Activated CD8-positive, alpha-beta T cell treated with anti-CD3 and anti-CD28 coated beads, Interleukin-2, amount 10 ng/mL, durations not matched to agents 7 days and 5 days (primary cell): ENCODE results near the gene ACTR3C. TPM values are rescaled to one million over a fixed set of nuclear protein-coding genes. Genes with fewer than 3 reads are reported as not detected.
"Not testable (repeated sequence)": the region's sequence is repeated elsewhere in the genome, so short reads cannot be mapped to it uniquely, and the experiment has no call there.

ENCODE experiments used
- ATAC-seq: fragments of 150-1000 bp; cut with Tn5 transposase; one replicate; pipeline ENCODE4 v1.10.0; 2021; ENCODE audit warnings: moderate library complexity
- CTCF ChIA-PET: fragments of 350-600 bp; sonication (Branson Sonifier 250); formaldehyde crosslinking; loops from one replicate; lab custom pipeline; 2021; ENCODE audit warnings: antibody characterized with exemption; lab: Charles Lee
- POLR2A ChIA-PET: fragments of 350-600 bp; sonication (Branson Sonifier 250); formaldehyde crosslinking; loops from one replicate; lab custom pipeline; 2021; ENCODE audit warnings: antibody characterized with exemption; lab: Charles Lee
- DNase-seq: peaks from one replicate; pipeline ENCODE4 v3.0.0-alpha.2; 2020
- H3K27ac Mint-ChIP-seq: one replicate; pipeline ENCODE4 v1.8.0; 2021; ENCODE audit warnings: mild to moderate bottlenecking, mixed read lengths
- H3K27me3 Mint-ChIP-seq: one replicate; pipeline ENCODE4 v1.8.0; 2021; ENCODE audit warnings: low read depth, mixed read lengths
- H3K36me3 Mint-ChIP-seq: one replicate; pipeline ENCODE4 v1.8.0; 2021; ENCODE audit warnings: low read depth, mixed read lengths
- H3K4me1 Mint-ChIP-seq: one replicate; pipeline ENCODE4 v1.8.0; 2021; ENCODE audit warnings: low read depth, mixed read lengths
- H3K4me3 Mint-ChIP-seq: one replicate; pipeline ENCODE4 v1.8.0; 2021; ENCODE audit warnings: mild to moderate bottlenecking, mixed read lengths
- H3K9me3 Mint-ChIP-seq: one replicate; pipeline ENCODE4 v1.8.0; 2022; ENCODE audit warnings: mixed read lengths; ENCODE audit not compliant: insufficient read depth
- total RNA-seq, 2 experiments: library from RNA; stranded (reverse); gene quantifications; one replicate each; pipeline ENCODE4 v1.2.3, GENCODE V29; 2021

The ACTR3C gene
- total RNA-seq, 2 experiments from 2014 or later = 4.6 TPM

DNA sequence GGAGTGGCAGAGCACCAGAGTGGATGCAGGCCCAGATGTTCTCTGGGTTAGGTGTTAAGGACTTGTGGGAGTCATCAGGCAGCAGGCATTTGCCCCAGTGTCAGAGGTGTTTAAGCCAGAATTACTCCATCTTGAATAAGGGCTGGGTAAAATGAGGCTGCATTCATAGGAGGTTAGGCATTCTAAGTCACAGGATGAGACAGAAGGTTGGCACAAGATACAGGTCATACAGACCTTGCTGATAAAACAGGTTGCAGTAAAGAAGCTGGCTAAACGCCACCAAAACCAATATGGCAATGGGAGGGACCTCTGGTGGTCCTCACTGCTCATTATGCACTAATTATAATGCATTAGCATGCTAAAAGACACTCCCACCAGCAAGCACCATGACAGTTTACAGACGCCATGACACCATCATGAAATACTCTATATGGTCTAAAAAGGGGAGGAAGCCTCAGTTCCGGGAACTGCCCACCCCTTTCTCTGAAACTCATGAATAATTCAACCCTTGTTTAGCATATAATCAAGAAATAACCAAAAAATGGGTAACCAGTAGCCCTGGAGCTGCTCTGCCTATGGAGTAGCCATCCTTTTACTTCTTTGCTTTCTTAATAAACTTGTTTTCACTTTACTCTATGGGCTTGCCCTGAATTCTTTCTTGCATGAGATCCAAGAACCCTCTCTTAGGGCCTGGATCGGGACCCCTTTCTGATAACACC, 1.1 kb downstream of the ACTR3C start:
- CTCF ChIA-PET = no interaction called here
- DNase-seq (peak; percentile 91), ATAC-seq (peak; percentile 64)
- H3K36me3 Mint-ChIP-seq = peaks cover 40% of the 10 kb centered on the region
- POLR2A ChIA-PET = no interaction called here
- H3K27me3 Mint-ChIP-seq = no peaks in the 10 kb centered on the region
- H3K4me1 Mint-ChIP-seq = peaks cover 30% of the 10 kb centered on the region
- peak overlapping the region; percentile 95 for H3K27ac Mint-ChIP-seq
- peak overlapping the region; percentile 91 for H3K4me3 Mint-ChIP-seq
- H3K9me3 Mint-ChIP-seq = no peaks in the 10 kb centered on the region

DNA sequence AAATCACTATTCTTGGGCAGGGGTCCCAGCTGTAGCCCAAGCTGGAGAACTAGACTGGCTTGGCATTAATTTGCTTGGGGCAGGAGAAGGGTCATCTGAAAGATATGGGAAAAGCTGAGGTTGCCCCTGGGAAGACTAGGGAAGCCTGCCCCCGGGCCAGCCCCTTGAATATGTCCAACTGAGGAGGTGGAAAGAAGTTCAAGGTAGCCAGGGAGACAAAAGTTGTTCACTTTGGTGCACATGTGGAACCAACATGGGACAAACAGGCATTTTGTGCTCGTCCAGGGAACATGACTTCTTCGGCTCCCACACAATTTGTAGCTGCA, 1.6 kb downstream of the ACTR3C start:
- ChIA-PET POLR2A (no interaction called here), CTCF (no interaction called here)
- no peaks in the 10 kb centered on the region for H3K9me3 Mint-ChIP-seq
- H3K4me1 Mint-ChIP-seq = peaks cover 30% of the 10 kb centered on the region
- peaks cover 35% of the 10 kb centered on the region for H3K36me3 Mint-ChIP-seq
- peak overlapping the region; percentile 95 for H3K27ac Mint-ChIP-seq
- H3K27me3 Mint-ChIP-seq = no peaks in the 10 kb centered on the region
- ATAC-seq (no peak), DNase-seq (no peak)
- H3K4me3 Mint-ChIP-seq = peak overlapping the region; percentile 91

DNA sequence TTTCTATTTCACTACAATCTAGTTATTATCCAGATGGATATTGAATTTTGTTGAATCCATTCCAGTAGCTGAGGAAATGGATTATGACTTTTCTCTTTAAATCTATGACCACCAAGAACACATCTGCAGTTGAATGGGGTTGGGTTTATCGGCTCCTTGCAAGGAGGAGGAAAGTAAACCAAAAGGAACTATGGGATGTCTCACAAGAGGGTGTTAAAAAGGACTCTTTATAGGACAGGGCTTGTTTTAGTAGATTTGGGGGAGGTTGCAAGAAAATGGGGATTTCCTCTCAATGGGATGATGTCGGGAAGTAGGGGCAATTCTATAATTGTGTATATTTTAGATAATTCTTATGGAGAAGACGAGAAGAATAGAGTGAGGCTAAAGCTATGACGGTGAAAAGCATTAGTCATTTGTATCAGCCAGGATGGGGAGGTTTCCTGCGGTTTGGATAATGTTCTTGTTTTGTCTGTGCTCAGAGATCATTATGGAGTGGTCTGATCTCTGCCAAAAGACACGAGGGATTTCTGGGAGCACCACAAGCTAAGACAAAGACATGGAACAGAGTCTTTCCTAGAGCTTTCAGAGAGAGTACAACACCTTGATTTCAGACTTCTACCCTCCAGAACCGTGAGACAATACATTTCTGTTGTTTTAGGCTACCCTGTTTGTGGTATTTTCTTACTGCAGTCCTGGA, 5.4 kb downstream of the ACTR3C start:
- Mint-ChIP-seq H3K27ac (no peak overlapping the region), H3K4me3 (no peak overlapping the region), H3K4me1 (peaks cover 15% of the 10 kb centered on the region), H3K9me3 (no peaks in the 10 kb centered on the region), H3K36me3 (peaks cover 12% of the 10 kb centered on the region), H3K27me3 (no peaks in the 10 kb centered on the region)
- ChIA-PET POLR2A (no interaction called here), CTCF (no interaction called here)
- DNase-seq (no peak), ATAC-seq (no peak)

DNA sequence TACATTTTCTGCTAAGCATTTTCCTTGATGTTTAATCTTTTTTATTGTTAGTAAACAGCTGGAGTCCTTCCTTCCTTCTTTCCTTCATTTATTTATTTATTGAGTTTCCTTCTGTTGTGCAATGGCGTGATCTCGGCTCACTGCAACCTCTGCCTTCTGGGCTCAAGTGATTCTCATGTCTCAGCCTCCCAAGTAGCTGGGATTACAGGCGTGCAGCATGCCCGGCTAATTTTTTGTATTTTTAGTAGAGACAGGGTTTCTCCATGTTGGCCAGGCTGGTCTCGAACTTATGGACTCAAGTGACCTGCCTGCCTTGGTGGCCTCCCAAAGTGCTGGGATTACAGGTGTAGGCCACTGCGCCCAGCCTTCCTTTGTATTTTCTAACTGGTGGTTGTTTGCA, 6.4 kb downstream of the ACTR3C start:
- CTCF ChIA-PET, H3K36me3 Mint-ChIP-seq, ATAC-seq, H3K27me3 Mint-ChIP-seq, H3K27ac Mint-ChIP-seq, H3K4me3 Mint-ChIP-seq, DNase-seq, H3K9me3 Mint-ChIP-seq, H3K4me1 Mint-ChIP-seq: not testable (repeated sequence)
- POLR2A ChIA-PET = interaction anchor here (0.5 kb wide), 1 partner anchor 14 kb away, joined by 4 read pairs; no protein-coding TSS in a partner anchor

DNA sequence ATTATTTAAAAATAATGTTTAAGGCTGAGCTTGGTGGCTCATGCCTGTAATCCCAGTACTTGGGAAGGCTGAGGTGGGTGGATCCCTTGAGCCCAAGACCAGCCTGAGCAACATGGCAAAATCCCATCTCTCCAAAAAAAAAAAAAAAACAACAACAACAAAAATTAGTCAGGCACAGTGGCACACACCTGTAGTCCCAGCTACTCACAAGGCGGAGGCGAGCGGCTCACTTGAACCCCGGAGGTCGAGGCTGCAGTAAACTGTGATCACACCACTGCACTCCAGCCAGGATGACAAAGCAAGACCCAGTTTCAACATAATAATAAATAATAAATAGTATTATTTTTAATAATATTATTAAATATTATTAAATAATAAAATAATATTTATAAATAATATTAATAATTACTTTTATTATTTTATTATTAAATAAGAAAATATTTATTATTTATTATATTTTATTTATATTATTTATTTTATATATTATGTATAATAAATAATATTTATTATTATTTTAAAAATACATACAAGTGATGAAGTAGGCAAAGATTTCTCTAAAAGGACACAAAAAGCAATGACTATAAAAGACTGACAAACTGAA, 8.6 kb downstream of the ACTR3C start:
- H3K4me1 Mint-ChIP-seq = no peaks in the 10 kb centered on the region

DNA sequence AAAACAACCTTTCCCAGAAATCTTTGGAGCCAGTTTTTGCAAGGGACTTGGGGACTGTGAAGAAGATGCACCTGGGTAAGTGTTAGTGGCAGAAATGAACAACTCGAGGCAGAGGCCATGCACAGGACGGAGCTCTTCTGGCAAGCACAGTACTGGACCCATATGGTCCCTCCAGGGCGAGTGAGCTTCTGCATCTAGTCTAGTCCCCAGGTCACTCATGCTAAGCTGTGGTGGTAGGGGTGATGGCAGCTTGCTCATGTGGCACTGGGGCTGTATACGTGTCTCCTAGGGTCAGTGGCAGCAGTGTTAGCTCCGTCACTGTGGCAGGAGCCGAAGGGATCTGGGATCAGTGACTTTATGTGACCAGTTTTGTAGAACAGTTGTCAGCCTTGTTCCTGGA, 9.5 kb downstream of the ACTR3C start:
- ATAC-seq (peak; percentile 53), DNase-seq (no peak)
- no peak overlapping the region for H3K4me3 Mint-ChIP-seq
- no peaks in the 10 kb centered on the region for H3K4me1 Mint-ChIP-seq
- POLR2A ChIA-PET = no interaction called here
- H3K9me3 Mint-ChIP-seq = no peaks in the 10 kb centered on the region
- CTCF ChIA-PET = interaction anchor here (0.6 to 1.2 kb wide), 2 partner anchors 42 to 465 kb away, joined by 3 to 6 read pairs; no protein-coding TSS in a partner anchor
- no peaks in the 10 kb centered on the region for H3K36me3 Mint-ChIP-seq
- H3K27ac Mint-ChIP-seq = no peak overlapping the region
- no peaks in the 10 kb centered on the region for H3K27me3 Mint-ChIP-seq

More for the DNA sequence above, 8.6 kb downstream of the ACTR3C start:
- no peaks in the 10 kb centered on the region for H3K27me3 Mint-ChIP-seq
- no peak overlapping the region for H3K4me3 Mint-ChIP-seq
- DNase-seq (no peak), ATAC-seq (no peak)
- POLR2A ChIA-PET = no interaction called here
- no peak overlapping the region for H3K27ac Mint-ChIP-seq
- CTCF ChIA-PET = interaction anchor here (0.6 to 1.2 kb wide), 2 partner anchors 41 to 464 kb away, joined by 3 to 6 read pairs; no protein-coding TSS in a partner anchor
- H3K36me3 Mint-ChIP-seq = no peaks in the 10 kb centered on the region
- H3K9me3 Mint-ChIP-seq = no peaks in the 10 kb centered on the region

DNA sequence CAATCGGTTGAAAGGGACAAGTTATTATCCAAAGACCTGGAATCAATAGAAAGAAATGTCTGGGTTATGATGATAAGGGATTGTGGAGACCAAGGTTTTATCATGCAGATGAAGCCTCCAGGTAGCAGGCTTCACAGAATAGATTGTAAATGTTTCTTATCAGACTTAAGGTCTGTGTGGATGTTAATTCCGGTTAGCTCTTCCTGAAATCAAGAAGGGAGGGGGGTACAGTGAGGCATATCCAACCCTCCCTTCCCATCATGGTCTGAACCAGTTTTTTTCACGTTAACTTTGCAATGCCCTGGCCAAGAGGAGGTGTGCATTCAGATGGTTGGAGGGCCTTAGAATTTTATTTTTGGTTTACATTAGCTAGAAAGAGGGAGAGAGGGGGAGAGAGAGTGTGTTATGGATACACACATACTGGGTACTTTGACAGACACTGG, 10.0 kb downstream of the ACTR3C start:
- Mint-ChIP-seq H3K9me3 (no peaks in the 10 kb centered on the region), H3K27ac (no peak overlapping the region), H3K4me3 (no peak overlapping the region), H3K27me3 (no peaks in the 10 kb centered on the region), H3K36me3 (no peaks in the 10 kb centered on the region), H3K4me1 (no peaks in the 10 kb centered on the region)
- DNase-seq (no peak), ATAC-seq (no peak)
- POLR2A ChIA-PET = no interaction called here
- CTCF ChIA-PET = interaction anchor here (1.2 kb wide), 1 partner anchor 42 kb away, joined by 6 read pairs; no protein-coding TSS in a partner anchor

DNA sequence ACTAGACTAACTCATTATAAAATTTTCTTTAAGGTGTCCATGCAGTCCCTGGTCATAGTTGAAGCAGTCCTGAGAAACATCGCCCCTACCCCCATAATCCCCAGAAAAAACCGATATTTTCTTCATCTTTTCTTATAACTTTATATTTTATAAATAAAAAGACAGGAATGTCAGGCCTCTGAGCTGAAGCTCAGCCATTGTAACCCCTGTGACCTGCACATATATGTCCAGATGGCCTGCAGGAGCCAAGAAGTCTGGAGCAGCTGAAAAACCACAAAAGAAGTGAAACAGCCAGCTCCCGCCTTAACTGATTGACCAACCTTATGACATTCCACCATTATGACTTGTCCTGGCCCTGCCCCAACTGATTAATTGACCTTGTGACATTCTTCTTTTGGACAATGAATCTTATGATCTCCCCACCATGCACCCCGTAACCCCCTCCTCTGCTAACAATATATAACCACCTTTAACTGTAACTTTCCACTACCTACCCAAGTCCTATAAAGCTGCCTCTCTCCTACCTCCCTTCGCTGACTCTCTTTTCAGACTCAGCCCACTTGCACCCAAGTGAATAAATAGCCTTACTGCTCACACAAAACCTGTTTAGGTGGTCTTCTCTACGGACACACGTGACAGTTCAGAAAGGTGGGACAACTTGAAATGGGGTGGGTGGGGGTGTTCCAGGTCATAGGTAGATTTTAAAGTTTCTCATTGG, 10.5 kb downstream of the ACTR3C start:
- H3K27me3 Mint-ChIP-seq, H3K4me1 Mint-ChIP-seq, H3K36me3 Mint-ChIP-seq, H3K27ac Mint-ChIP-seq, ATAC-seq, H3K9me3 Mint-ChIP-seq, CTCF ChIA-PET, DNase-seq, H3K4me3 Mint-ChIP-seq, POLR2A ChIA-PET: not testable (repeated sequence)

DNA sequence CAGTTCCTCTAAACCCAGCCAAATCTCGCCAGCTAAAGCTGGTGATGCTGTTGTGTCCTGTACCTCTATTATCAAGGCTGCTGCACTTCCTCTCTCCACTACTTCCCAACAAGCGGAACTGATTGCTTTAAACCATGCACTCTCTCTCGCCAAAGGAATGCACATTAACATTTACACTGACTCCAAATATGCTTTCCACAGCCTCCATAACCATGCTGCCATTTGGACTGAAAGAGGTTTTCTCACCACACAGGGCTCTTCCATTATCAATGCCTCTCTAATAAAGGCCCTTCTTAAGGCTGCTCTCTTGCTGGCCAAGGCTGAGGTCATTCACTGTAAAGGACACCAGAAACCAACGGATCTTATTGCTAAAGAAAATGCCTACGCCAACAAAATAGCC, 11.6 kb downstream of the ACTR3C start:
- ChIA-PET POLR2A (no interaction called here), CTCF (no interaction called here)
- no peak overlapping the region for H3K4me3 Mint-ChIP-seq
- no peaks in the 10 kb centered on the region for H3K36me3 Mint-ChIP-seq
- ATAC-seq = no peak
- peaks cover 3% of the 10 kb centered on the region for H3K4me1 Mint-ChIP-seq
- H3K27me3 Mint-ChIP-seq = no peaks in the 10 kb centered on the region
- no peak overlapping the region for H3K27ac Mint-ChIP-seq
- no peak for DNase-seq
- H3K9me3 Mint-ChIP-seq = no peaks in the 10 kb centered on the region

DNA sequence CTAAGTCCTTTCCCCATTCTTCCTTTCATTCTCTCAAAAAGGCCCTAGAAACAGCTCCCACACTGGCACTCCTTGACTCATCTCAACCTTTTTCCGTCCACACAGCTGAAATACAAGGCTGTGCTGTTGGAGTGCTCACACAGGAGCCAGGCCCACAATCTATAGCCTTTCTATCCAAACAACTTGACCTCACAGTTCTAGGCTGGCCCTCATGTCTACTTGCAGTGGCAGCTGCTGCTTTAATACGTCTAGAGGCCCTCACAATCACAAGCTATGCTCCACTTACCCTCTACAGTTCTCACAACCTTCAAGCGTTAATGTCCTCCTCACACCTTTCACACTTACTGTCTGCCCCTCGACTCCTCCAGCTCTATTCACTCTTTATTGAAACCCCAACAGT, 12.2 kb downstream of the ACTR3C start:
- Mint-ChIP-seq H3K4me3 (no peak overlapping the region), H3K36me3 (no peaks in the 10 kb centered on the region), H3K27me3 (no peaks in the 10 kb centered on the region), H3K27ac (no peak overlapping the region), H3K9me3 (no peaks in the 10 kb centered on the region), H3K4me1 (peaks cover 3% of the 10 kb centered on the region)
- CTCF ChIA-PET = no interaction called here
- POLR2A ChIA-PET = no interaction called here
- ATAC-seq = no peak
- no peak for DNase-seq

DNA sequence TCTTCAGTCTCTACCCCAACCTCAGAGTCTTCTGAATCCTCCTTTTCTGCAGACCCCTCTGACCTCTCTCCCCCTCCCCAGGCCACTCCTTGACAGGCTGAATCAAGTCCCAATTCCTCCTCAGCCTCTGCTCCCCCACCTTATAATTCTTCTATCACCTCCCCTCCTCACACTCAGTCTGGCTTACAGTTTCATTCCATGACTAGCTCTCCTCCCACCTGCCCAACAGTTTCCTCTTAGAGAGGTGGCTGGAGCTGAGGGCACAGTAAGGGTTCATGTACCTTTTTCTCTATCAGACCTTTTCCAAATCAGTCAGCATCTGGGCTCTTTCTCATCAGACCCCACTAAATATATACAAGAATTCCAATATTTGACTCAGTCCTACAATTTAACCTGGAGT, 14.8 kb downstream of the ACTR3C start:
- DNase-seq = no peak
- Mint-ChIP-seq H3K4me3 (no peak overlapping the region), H3K9me3 (no peaks in the 10 kb centered on the region), H3K4me1 (peaks cover 3% of the 10 kb centered on the region), H3K27me3 (no peaks in the 10 kb centered on the region), H3K36me3 (no peaks in the 10 kb centered on the region), H3K27ac (no peak overlapping the region)
- POLR2A ChIA-PET = no interaction called here
- ATAC-seq = no peak
- CTCF ChIA-PET = interaction anchor here (1.1 kb wide), 1 partner anchor 538 kb away, joined by 3 read pairs; no protein-coding TSS in a partner anchor
